HEK293T (cell line): ENCODE results near the gene STAT1.

Source experiments
- CTCF ChIA-PET: fragments of 350-600 bp; formaldehyde crosslinking; extraction: SDS; loops from one replicate; lab custom pipeline; 2021; ENCODE audit warnings: antibody characterized with exemption, inconsistent platforms; lab: Yijun Ruan, JAX
- POLR2A ChIA-PET: fragments of 350-600 bp; formaldehyde crosslinking; extraction: SDS; loops from one replicate; lab custom pipeline; 2020; ENCODE audit warnings: antibody characterized with exemption, inconsistent platforms; lab: Yijun Ruan, JAX
- DNase-seq: peaks from one replicate; pipeline ENCODE4 v3.0.0; 2012; ENCODE audit warnings: mixed read lengths; ENCODE audit errors: extremely low spot score
- ARNT ChIP-seq: fragments of 450-650 bp; IDR thresholded peaks from 2 replicates; pipeline ENCODE4 v1.6.1; 2017; ENCODE audit warnings: mild to moderate bottlenecking
- BHLHE40 ChIP-seq: fragments of 450-650 bp; IDR thresholded peaks from 2 replicates; pipeline ENCODE4 v1.6.1; 2016; ENCODE audit warnings: mild to moderate bottlenecking, moderate library complexity, borderline replicate concordance
- CTBP1 ChIP-seq: fragments of 450-650 bp; IDR thresholded peaks from 2 replicates; pipeline ENCODE4 v1.6.1; 2016; ENCODE audit warnings: borderline replicate concordance
- ELF4 ChIP-seq: fragments of 450-650 bp; IDR thresholded peaks from 2 replicates; pipeline ENCODE4 v1.6.1; 2017; ENCODE audit warnings: antibody characterized with exemption
- FOXA1 ChIP-seq: fragments of 450-650 bp; IDR thresholded peaks from 2 replicates; pipeline ENCODE4 v1.6.1; 2016; ENCODE audit warnings: mild to moderate bottlenecking
- FOXK2 ChIP-seq: fragments of 450-650 bp; IDR thresholded peaks from 2 replicates; pipeline ENCODE4 v1.6.1; 2016; ENCODE audit warnings: mild to moderate bottlenecking
- FOXM1 ChIP-seq: fragments of 450-650 bp; IDR thresholded peaks from 2 replicates; pipeline ENCODE4 v1.6.1; 2017; ENCODE audit warnings: mild to moderate bottlenecking, borderline replicate concordance
- HDGF ChIP-seq: fragments of 450-650 bp; IDR thresholded peaks from 2 replicates; pipeline ENCODE4 v1.6.1; 2017; ENCODE audit warnings: antibody characterized with exemption, borderline replicate concordance
- L3MBTL2 ChIP-seq: fragments of 450-650 bp; conservative IDR thresholded peaks from 2 replicates; pipeline ENCODE4 v1.6.1; 2016; ENCODE audit warnings: mild to moderate bottlenecking
- LEF1 ChIP-seq: fragments of 450-650 bp; IDR thresholded peaks from 2 replicates; pipeline ENCODE4 v1.6.1; 2017; ENCODE audit warnings: mild to moderate bottlenecking, borderline replicate concordance
- NFRKB ChIP-seq: fragments of 450-650 bp; IDR thresholded peaks from 2 replicates; pipeline ENCODE4 v1.6.1; 2016; ENCODE audit warnings: mild to moderate bottlenecking, moderate library complexity
- PKNOX1 ChIP-seq: fragments of 450-650 bp; IDR thresholded peaks from 2 replicates; pipeline ENCODE4 v1.6.1; 2016
- SP1 ChIP-seq: fragments of 450-650 bp; IDR thresholded peaks from 2 replicates; pipeline ENCODE4 v1.6.1; 2017
- SUZ12 ChIP-seq: fragments of 450-650 bp; IDR thresholded peaks from 2 replicates; pipeline ENCODE4 v1.6.1; 2016; ENCODE audit warnings: mild to moderate bottlenecking
- TARDBP ChIP-seq: fragments of 450-650 bp; IDR thresholded peaks from 2 replicates; pipeline ENCODE4 v1.6.1; 2016
- ZNF384 ChIP-seq: fragments of 450-650 bp; IDR thresholded peaks from 2 replicates; pipeline ENCODE4 v1.6.1; 2016

Gene STAT1

GRCh38 chr2:191014653-191015020 is 666 bp upstream of the STAT1 start:
- CTCF ChIA-PET = no interaction called here
- no peak for DNase-seq
- POLR2A ChIA-PET = interaction anchor here (0.8 to 1.5 kb wide), 5 partner anchors 9 to 33 kb away, joined by 3 to 8 read pairs (median 4); no protein-coding TSS in a partner anchor
- TF ChIP-seq ELF4 (no peak), HDGF (no peak), LEF1 (no peak), NFRKB (no peak), BHLHE40 (no peak), ZNF384 (no peak), ARNT (no peak), SUZ12 (no peak), PKNOX1 (no peak), SP1 (no peak), FOXA1 (no peak), TARDBP (no peak), FOXM1 (no peak), CTBP1 (no peak), L3MBTL2 (no peak; the same call in 1 of the 2 replicates), FOXK2 (no peak)

DNA sequence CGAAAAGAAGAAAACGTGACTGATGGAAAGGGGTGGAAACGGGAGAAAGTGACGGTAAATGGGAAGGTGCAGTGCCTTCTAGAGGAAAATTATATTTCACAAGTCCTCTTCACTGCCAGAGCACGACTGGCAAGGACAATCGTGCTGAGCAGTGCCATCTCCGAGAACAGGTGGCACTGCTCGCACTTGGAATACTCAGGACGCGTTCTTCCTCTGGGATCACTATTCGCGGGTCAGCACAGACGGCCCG is 364 bp downstream of the STAT1 start:
- POLR2A ChIA-PET = interaction anchor here (0.7 to 1.5 kb wide), 4 partner anchors 11 to 32 kb away, joined by 3 to 8 read pairs (median 4); no protein-coding TSS in a partner anchor

GRCh38 chr2:191012845-191013681 is 908 bp downstream of the STAT1 start:
- CTCF ChIA-PET = no interaction called here
- TF ChIP-seq L3MBTL2 (no peak), FOXM1 (no peak), ELF4 (no peak), HDGF (no peak), LEF1 (no peak), NFRKB (no peak), SUZ12 (no peak)
- no peak for DNase-seq
- POLR2A ChIA-PET = interaction anchor here (0.6 to 1.5 kb wide), 3 partner anchors 12 to 173 kb away, joined by 3 to 8 read pairs (median 3); no protein-coding TSS in a partner anchor

More for the DNA sequence above, 364 bp downstream of the STAT1 start:
- CTCF ChIA-PET = no interaction called here
- no peak for TF ChIP-seq ARNT
- no peak for TF ChIP-seq FOXA1
- TF ChIP-seq TARDBP = no peak
- TF ChIP-seq FOXK2 = no peak
- DNase-seq = no peak

GRCh38 chr2:191012346-191012745 is 1.6 kb downstream of the STAT1 start:
- ChIA-PET POLR2A (interaction anchor here (0.6 to 0.9 kb wide), 2 partner anchors 12 to 174 kb away, joined by 3 read pairs; no protein-coding TSS in a partner anchor), CTCF (no interaction called here)
- TF ChIP-seq L3MBTL2 (no peak), TARDBP (no peak), FOXM1 (no peak), BHLHE40 (no peak), SUZ12 (no peak), NFRKB (no peak), FOXA1 (no peak), PKNOX1 (no peak), ELF4 (no peak)
- no peak for DNase-seq

GRCh38 chr2:191010887-191011885 is 2.8 kb downstream of the STAT1 start:
- POLR2A ChIA-PET = interaction anchor here (0.7 kb wide), 1 partner anchor 12 kb away, joined by 3 read pairs; no protein-coding TSS in a partner anchor
- no peak for DNase-seq
- TF ChIP-seq ARNT (no peak), BHLHE40 (no peak), HDGF (no peak), PKNOX1 (no peak), SUZ12 (no peak), L3MBTL2 (no peak), NFRKB (no peak), CTBP1 (no peak), SP1 (no peak), LEF1 (no peak), FOXK2 (no peak), ELF4 (no peak), FOXM1 (no peak), ZNF384 (no peak), FOXA1 (no peak), TARDBP (no peak)
- CTCF ChIA-PET = no interaction called here
